Motor neuron (in vitro differentiated cells): ENCODE data around the gene TGDS. TPM values are rescaled to one million over a fixed set of nuclear protein-coding genes. Genes with fewer than 3 reads are reported as not detected.
"Not testable (repeated sequence)": the region's sequence is repeated elsewhere in the genome, so short reads cannot be mapped to it uniquely, and the experiment has no call there.

Source experiments
- ATAC-seq, 8 experiments: fragments of 200-7000 bp; cut with Tn5 transposase; replicated peaks in 6 of 8; 2 replicates each; pipeline ENCODE4 v1.8.0; 2021; ENCODE audit warnings: mild to moderate bottlenecking in 8 of 8, moderate library complexity in 8 of 8
- H3K27ac ChIP-seq, 2 donors: fragments of 250-450 bp; sonication (Bioruptor Pico); 2 replicates each; pipeline ENCODE4 v1.9.0; 2021; ENCODE audit warnings: antibody characterized with exemption in 2 of 2, mild to moderate bottlenecking in 2 of 2, moderate library complexity in 1 of 2
- H3K4me1 ChIP-seq, 2 donors: fragments of 250-450 bp; sonication (Bioruptor Pico); replicated peaks in 1 of 2; 2 replicates each; pipeline ENCODE4 v1.6.1; 2021; ENCODE audit warnings: antibody characterized with exemption in 2 of 2, mild to moderate bottlenecking in 2 of 2, moderate library complexity in 1 of 2
- H3K4me3 ChIP-seq, 5 donors: fragments of 250-450 bp; sonication (Bioruptor Pico); 2 replicates each; pipeline ENCODE4 v1.9.0; 2021; ENCODE audit warnings: antibody characterized with exemption in 5 of 5, mild to moderate bottlenecking in 5 of 5, moderate library complexity in 4 of 5
- WGBS, 10 experiments: fragments of 450-650 bp; shearing (Covaris generic); methylation state at CpG; one replicate each; pipeline ENCODE4 v1.0.0; 2022; 5-methylcytosine and 5-hydroxymethylcytosine counted together
- in situ Hi-C, 9 experiments: fragments of 400-800 bp; cut with MboI; loops; one replicate each; pipeline ENCODE4 v1.15.0; 2021; ENCODE audit warnings: low sequenced_read_pairs in 9 of 9, low pct_unique_long_range_greater_than_20kb in 2 of 9; ENCODE audit not compliant: unreplicated experiment in 9 of 9
- total RNA-seq, 8 experiments: library from RNA; unstranded; fragments of 300-600 nt; gene quantifications; 2 replicates each; pipeline versions ENCODE4 v1.2.3 to v1.2.4, GENCODE V29; 2022

TGDS gene
- 10 to 100 TPM in 6 of 8 experiments, 1 to 10 TPM in 2; 8.1 to 20.3 (median 13.0) TPM for total RNA-seq

GRCh38 chr13:94595950-94596574 lies at the start of gene TGDS:
Gene TGDS (minus strand): TSS chr13:94596152. CDS start chr13:94596136, 16 bp downstream.
- Histone ChIP-seq H3K4me3 (peak within 1 kb of the TSS; percentile 62 to 93 (median 69)), H3K4me1 (peaks cover 4 to 13% of the 10 kb centered on the region in 2 donors), H3K27ac (peak within 1 kb of the TSS; percentile 67 to 89)
- ATAC-seq: peak; percentile 96 to 98 (median 97)
- WGBS, 10 experiments: 0 to 10% (median 0%) methylated on average over 1 to 22 of the region's 41 CpGs; no CpG with 5 or more reads in 3 of the 10 experiments
- in situ Hi-C loops: no loop called here

GRCh38 chr13:94641409-94641941 lies 45.5 kb upstream of the TGDS start:
- ATAC-seq: peak; percentile 40 to 99 (median 92)
- H3K27ac ChIP-seq: no peak overlapping the region
- H3K4me3 ChIP-seq: no peak overlapping the region
- 0 to 68% (median 37%) methylated on average over 2 to 3 of the region's 3 CpGs; no CpG with 5 or more reads in 1 of the 10 experiments for WGBS, 10 experiments
- in situ Hi-C loops: no loop called here
- peaks cover 0 to 5% of the 10 kb centered on the region in 2 donors for H3K4me1 ChIP-seq

GRCh38 chr13:94640721-94641120 lies 44.8 kb upstream of the TGDS start:
- peak in 1 of 8 experiments; percentile 12 for ATAC-seq
- no peak overlapping the region for H3K27ac ChIP-seq
- in situ Hi-C loops: no loop called here
- H3K4me1 ChIP-seq: peaks cover 0 to 5% of the 10 kb centered on the region in 2 donors
- H3K4me3 ChIP-seq: no peak overlapping the region
- WGBS, 10 experiments: 23 to 100% (median 84%) methylated on average over 1 to 2 of the region's 2 CpGs

GRCh38 chr13:94637677-94638076 lies 41.7 kb upstream of the TGDS start:
- in situ Hi-C loops, H3K4me3 ChIP-seq, H3K4me1 ChIP-seq, H3K27ac ChIP-seq, ATAC-seq: not testable (repeated sequence)
- 100% methylated on average over 1 to 2 of the region's 3 CpGs; no CpG with 5 or more reads in 5 of the 10 experiments for WGBS, 10 experiments

GRCh38 chr13:94636942-94637578 lies 41.1 kb upstream of the TGDS start:
- H3K27ac ChIP-seq: no peak overlapping the region
- peaks cover 0 to 5% of the 10 kb centered on the region in 2 donors for H3K4me1 ChIP-seq
- H3K4me3 ChIP-seq: no peak overlapping the region
- no peak for ATAC-seq
- in situ Hi-C loops: no loop called here
- 71 to 100% (median 88%) methylated on average over 1 of the region's 1 CpG; no CpG with 5 or more reads in 1 of the 10 experiments for WGBS, 10 experiments

- H3K27ac ChIP-seq, ATAC-seq, H3K4me1 ChIP-seq, in situ Hi-C loops, H3K4me3 ChIP-seq: not testable (repeated sequence)
- 67 to 100% (median 92%) methylated on average over 1 to 5 of the region's 5 CpGs; no CpG with 5 or more reads in 2 of the 10 experiments for WGBS, 10 experiments
These were observed 40.1 kb upstream of the TGDS start for GRCh38 chr13:94636096-94636495.

- in situ Hi-C loops: no loop called here
- no peaks in the 10 kb centered on the region for H3K4me1 ChIP-seq
- no peak overlapping the region for H3K4me3 ChIP-seq
- WGBS, 10 experiments: 80 to 100% (median 90%) methylated on average over 1 to 3 of the region's 3 CpGs; no CpG with 5 or more reads in 1 of the 10 experiments
- no peak overlapping the region for H3K27ac ChIP-seq
- ATAC-seq: no peak
These were observed 36.5 kb upstream of the TGDS start for GRCh38 chr13:94632226-94632980.

DNA sequence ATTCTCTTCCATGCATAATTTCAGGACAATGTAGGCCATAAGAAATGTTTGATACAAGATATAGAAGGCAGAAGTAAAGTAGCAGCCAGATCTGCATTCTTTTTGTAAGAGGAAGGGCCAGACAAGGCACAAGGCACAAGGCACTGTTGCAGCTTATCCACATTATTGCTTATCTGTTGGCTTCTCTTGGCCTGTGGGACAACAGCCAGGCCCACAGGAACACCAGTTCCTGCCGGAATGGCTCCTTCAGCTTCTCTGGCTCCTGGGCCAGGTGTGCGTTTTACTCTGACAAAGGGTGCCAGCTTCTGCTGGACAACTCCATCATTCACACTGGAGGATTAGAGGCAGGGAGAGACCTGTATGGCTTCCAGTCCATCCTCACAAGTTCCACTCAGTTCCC lies 34.9 kb upstream of the TGDS start:
- ATAC-seq: no peak
- in situ Hi-C loops: no loop called here
- Histone ChIP-seq H3K4me1 (no peaks in the 10 kb centered on the region), H3K27ac (no peak overlapping the region), H3K4me3 (no peak overlapping the region)
- 88 to 100% (median 100%) methylated on average over 1 of the region's 2 CpGs; no CpG with 5 or more reads in 3 of the 10 experiments for WGBS, 10 experiments

- Histone ChIP-seq H3K4me1 (peaks cover 0 to 3% of the 10 kb centered on the region in 2 donors), H3K4me3 (no peak overlapping the region), H3K27ac (no peak overlapping the region)
- WGBS, 10 experiments: 88 to 100% (median 100%) methylated on average over 1 to 4 of the region's 4 CpGs; no CpG with 5 or more reads in 3 of the 10 experiments
- in situ Hi-C loops: loop anchor here in 4 of 9 experiments (25.0 kb wide), 1 partner anchor 186 kb away; no protein-coding TSS in a partner anchor
- ATAC-seq: no peak
These were observed 27.4 kb upstream of the TGDS start for GRCh38 chr13:94623316-94623715.

DNA sequence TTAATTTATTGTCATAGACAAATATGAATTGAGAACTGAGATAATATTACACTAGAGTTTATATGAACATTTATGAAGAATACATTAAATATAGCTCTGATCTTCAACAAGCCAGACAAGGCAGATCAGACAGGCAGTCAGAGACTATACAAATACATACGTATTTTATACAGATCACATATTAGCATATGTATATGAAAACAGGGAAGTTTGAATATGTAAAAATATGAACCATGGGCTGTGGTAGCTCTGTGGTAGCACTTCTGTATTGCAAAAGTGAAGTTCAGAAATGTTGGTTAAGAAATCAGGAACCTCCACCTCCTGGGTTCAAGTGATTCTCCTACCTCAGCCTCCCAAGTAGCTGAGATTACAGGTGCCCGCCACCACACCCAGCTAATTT lies 26.4 kb upstream of the TGDS start:
- H3K27ac ChIP-seq: no peak overlapping the region
- in situ Hi-C loops: loop anchor here in 4 of 9 experiments (25.0 kb wide), 1 partner anchor 185 kb away; no protein-coding TSS in a partner anchor
- 0 to 100% (median 82%) methylated on average over 1 to 2 of the region's 2 CpGs for WGBS, 10 experiments
- no peak overlapping the region for H3K4me3 ChIP-seq
- peaks cover 0 to 3% of the 10 kb centered on the region in 2 donors for H3K4me1 ChIP-seq
- ATAC-seq: peak in 3 of 8 experiments; percentile 67 to 96 (median 80)

GRCh38 chr13:94620286-94620896 lies 24.4 kb upstream of the TGDS start:
- peak in 4 of 8 experiments; percentile 43 to 74 (median 55) for ATAC-seq
- Histone ChIP-seq H3K4me3 (no peak overlapping the region), H3K27ac (no peak overlapping the region), H3K4me1 (peaks cover 0 to 3% of the 10 kb centered on the region in 2 donors)
- in situ Hi-C loops: loop anchor here in 4 of 9 experiments (25.0 kb wide), 1 partner anchor 183 kb away; no protein-coding TSS in a partner anchor
- 49 to 100% (median 92%) methylated on average over 1 to 2 of the region's 2 CpGs; no CpG with 5 or more reads in 1 of the 10 experiments for WGBS, 10 experiments

DNA sequence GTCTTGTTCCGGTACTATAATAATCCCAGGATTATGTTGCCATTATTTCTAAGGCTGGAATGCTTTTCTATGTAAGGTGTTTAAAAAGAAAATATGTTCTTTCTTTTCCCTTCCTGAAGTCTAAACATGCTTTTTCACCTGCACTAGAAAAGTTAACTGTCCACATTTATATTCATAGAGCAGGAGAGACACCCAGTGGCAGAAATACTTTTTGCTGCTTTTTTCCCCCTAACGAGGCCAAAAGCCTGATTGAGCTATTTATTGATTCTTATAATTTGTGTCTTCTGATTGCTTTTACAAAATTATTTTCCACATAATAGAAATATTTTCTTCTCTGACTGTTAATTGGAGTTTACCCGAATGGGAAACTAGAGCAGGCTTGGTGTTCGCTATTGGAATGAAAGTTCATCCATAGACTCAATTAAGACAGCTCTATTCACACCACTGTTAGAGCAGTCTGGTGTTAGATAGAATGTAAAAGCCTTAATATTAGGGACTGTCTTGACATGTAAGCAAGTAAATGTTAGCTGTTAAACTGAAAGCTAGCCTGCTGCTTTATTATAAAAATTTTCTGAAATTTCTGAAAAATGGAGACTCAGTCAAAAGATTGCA lies 21.5 kb upstream of the TGDS start:
- in situ Hi-C loops: loop anchor here in 5 of 9 experiments (10.0 to 25.0 kb wide), 2 partner anchors 173 to 180 kb away; no protein-coding TSS in a partner anchor
- peak in 4 of 8 experiments; percentile 36 to 44 (median 42) for ATAC-seq
- no peak overlapping the region for H3K4me3 ChIP-seq
- 33 to 100% (median 69%) methylated on average over 1 to 4 of the region's 4 CpGs for WGBS, 10 experiments
- H3K27ac ChIP-seq: no peak overlapping the region
- peaks cover 0 to 3% of the 10 kb centered on the region in 2 donors for H3K4me1 ChIP-seq
